ENCODE results near the gene SGF29.

- TF ChIP-seq CTCF (IDR thresholded peaks at IDR 0.05) (no peak), POLR2A (IDR thresholded peaks at IDR 0.05) (no peak), EP300 (IDR thresholded peaks at IDR 0.05) (no peak)
These were observed 9.5 kb downstream of the SGF29 start for GRCh38 chr16:28563218-28563617.
